Left lung (tissue), 10 donors: Measurements from ENCODE around the gene CABP5. TPM values are rescaled to one million over a fixed set of nuclear protein-coding genes. Genes with fewer than 3 reads are reported as not detected.

Source experiments
- ATAC-seq: fragments of 200-7000 bp; cut with Tn5 transposase; one replicate; pipeline ENCODE4 v1.9.1; 2020; ENCODE audit warnings: moderate library complexity
- DNase-seq, 4 donors: peaks; one replicate each; pipeline ENCODE4 v3.0.0-alpha.2; 2013 to 2020
- H3K27ac ChIP-seq, 2 donors: fragments of 200-600 bp; sonication (generic) in 1 of 2; one replicate each; pipeline versions ENCODE4 v1.5.0 to v1.8.0; 2020 to 2021
- H3K27me3 ChIP-seq, 2 donors: fragments of 200-600 bp; sonication (generic) in 1 of 2; one replicate each; pipeline versions ENCODE4 v1.5.0 to v1.8.0; 2020 to 2021
- H3K36me3 ChIP-seq, 2 donors: fragments of 200-600 bp; sonication (generic) in 1 of 2; one replicate each; pipeline versions ENCODE4 v1.5.0 to v1.8.0; 2020 to 2021
- H3K4me1 ChIP-seq, 2 donors: fragments of 200-600 bp; one replicate each; pipeline ENCODE4 v1.8.0; 2021
- H3K4me3 ChIP-seq, 2 donors: fragments of 200-600 bp; sonication (generic) in 1 of 2; one replicate each; pipeline versions ENCODE4 v1.5.0 to v1.8.0; 2020 to 2021; ENCODE audit warnings: mild to moderate bottlenecking in 1 of 2
- H3K9me3 ChIP-seq, 2 donors: fragments of 200-600 bp; sonication (generic) in 1 of 2; one replicate each; pipeline versions ENCODE4 v1.5.0 to v1.8.0; 2020 to 2021
- intact Hi-C, 2 donors: fragments of 100-400 bp; cut with DNase I; formaldehyde crosslinking; loops; one replicate each; pipeline versions ENCODE4 v1.11.2 to v1.14.2; 2022
- polyA plus RNA-seq, 6 donors: library from polyadenylated mRNA; unstranded; fragments of 120-200 nt; gene quantifications; one replicate each; pipeline ENCODE4 v1.2.1, GENCODE V29; 2013; ENCODE audit not compliant: insufficient read length in 6 of 6
- total RNA-seq, 2 donors: library from RNA; stranded (reverse); fragmentation: NEBNext Ultra II Directional; extraction: Animal tissue kit (Norgen Biotek cat#: 25700); gene quantifications; one replicate each; pipeline ENCODE4 v1.2.1, GENCODE V29; 2021
- TF ChIP-seq, protein P1 (sequence below), 2 donors: fragments of 200-600 bp; sonication (generic) in 1 of 2; IDR thresholded peaks; one replicate each; pipeline versions ENCODE4 v1.5.0 to v1.8.0; 2021; ENCODE audit warnings: antibody characterized with exemption in 2 of 2
- donor health status: DM: no; HTN: yes; CAD: no.
- donor health status: DM: no; HTN: no; CAD: no.

The CABP5 gene
- total and polyA plus RNA-seq, 8 donors = not detected

DNA sequence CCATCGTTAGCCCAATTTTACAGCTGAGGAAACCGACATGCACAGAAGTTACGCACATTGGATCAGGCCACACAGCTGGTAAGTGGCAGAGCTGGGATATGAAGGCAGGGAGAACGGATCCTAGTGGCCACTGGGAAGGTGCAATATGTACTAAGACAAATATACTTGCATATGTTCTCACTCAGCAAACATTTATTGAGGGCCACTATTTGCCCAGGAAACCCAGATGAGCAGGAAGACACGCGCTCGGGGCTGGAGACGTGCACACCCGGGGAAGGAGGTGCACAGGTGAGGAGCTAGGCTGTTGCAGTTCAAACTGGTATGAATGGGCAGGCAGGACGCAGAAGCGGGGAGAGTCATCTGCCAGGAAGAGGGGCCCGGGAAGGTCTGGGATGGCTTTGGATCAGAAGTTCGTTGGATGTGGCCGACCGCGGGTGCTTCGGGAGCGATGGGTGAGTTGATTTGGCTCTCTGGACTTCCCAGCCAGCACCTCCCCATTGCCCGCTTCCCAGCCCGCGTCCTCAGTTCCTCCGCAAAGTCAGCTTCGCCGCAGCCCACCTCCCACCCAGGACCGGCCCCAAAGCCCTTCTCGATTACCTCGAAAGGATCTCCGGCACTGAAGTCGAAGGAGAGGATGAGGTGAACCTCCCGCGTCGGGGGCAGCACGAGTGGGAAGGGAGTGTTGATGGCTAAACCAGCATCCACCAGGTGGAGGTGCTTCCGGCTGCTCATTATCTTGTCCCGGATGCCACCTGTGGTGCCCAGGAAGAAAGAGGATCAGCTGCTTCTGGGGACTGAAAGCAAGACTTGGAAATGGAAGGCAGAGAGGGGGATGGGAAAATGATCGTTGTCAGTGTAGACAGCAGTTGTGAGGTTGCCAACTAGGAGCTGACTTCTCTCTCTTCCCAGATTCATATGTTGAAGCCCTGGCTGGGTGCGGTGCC lies 17.8 kb upstream of the CABP5 start:
- Histone ChIP-seq H3K27me3 (peaks cover 0 to 8% of the 10 kb centered on the region in 2 donors), H3K9me3 (no peaks in the 10 kb centered on the region), H3K4me3 (no peak overlapping the region), H3K27ac (no peak overlapping the region), H3K4me1 (no peaks in the 10 kb centered on the region), H3K36me3 (no peaks in the 10 kb centered on the region)
- no peak for ATAC-seq
- intact Hi-C loops = no loop called here
- DNase-seq = no peak
- TF ChIP-seq, protein P1, sequence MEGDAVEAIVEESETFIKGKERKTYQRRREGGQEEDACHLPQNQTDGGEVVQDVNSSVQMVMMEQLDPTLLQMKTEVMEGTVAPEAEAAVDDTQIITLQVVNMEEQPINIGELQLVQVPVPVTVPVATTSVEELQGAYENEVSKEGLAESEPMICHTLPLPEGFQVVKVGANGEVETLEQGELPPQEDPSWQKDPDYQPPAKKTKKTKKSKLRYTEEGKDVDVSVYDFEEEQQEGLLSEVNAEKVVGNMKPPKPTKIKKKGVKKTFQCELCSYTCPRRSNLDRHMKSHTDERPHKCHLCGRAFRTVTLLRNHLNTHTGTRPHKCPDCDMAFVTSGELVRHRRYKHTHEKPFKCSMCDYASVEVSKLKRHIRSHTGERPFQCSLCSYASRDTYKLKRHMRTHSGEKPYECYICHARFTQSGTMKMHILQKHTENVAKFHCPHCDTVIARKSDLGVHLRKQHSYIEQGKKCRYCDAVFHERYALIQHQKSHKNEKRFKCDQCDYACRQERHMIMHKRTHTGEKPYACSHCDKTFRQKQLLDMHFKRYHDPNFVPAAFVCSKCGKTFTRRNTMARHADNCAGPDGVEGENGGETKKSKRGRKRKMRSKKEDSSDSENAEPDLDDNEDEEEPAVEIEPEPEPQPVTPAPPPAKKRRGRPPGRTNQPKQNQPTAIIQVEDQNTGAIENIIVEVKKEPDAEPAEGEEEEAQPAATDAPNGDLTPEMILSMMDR (IDR thresholded peaks at IDR 0.05) = no peak

DNA sequence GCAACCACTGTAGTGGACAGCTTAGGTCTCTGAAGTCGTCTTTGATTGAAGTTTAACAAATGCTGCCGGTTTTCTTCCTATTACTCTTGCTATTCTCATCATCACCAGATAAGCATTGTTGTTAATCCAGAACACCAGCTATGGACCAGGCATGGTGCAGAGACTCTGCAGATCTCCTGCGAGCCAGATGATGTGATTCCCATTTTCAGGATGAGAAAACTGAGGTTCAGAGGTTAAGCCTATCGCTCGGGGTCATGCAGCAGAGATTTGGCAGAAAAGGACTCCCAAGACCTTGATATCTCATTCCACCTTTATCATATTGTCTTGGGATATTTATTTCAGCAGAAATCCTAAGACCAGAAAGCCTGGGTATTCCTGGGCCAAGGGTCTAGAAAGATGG lies 16.5 kb upstream of the CABP5 start:
- Histone ChIP-seq H3K36me3 (no peaks in the 10 kb centered on the region), H3K4me3 (no peak overlapping the region), H3K27me3 (peaks cover 0 to 8% of the 10 kb centered on the region in 2 donors), H3K27ac (no peak overlapping the region), H3K9me3 (no peaks in the 10 kb centered on the region), H3K4me1 (no peaks in the 10 kb centered on the region)
- no peak for ATAC-seq
- intact Hi-C loops = no loop called here
- DNase-seq = no peak
- TF ChIP-seq, protein P1 (IDR thresholded peaks at IDR 0.05) = no peak

DNA sequence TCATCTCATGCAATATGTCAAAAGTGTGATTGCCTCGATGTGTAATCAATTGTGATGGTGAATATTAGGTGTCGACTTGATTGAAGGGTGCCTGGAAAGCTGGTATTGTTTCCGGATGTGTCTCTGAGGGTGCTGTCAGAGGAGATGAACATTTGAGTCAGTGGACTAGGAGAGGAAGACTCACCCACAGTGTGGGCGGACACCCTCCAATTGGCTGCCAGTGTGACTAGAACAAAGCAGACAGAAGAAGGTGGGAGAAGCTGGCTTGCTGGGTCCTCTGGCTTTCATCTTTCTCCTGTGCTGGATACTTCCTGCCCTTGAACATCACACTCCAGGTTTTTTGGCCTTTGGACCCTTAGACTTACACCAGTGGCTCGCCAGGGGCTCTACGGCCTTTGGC lies 15.5 kb upstream of the CABP5 start:
- no peak for ATAC-seq
- Histone ChIP-seq H3K36me3 (no peaks in the 10 kb centered on the region), H3K27ac (no peak overlapping the region), H3K27me3 (peaks cover 0 to 8% of the 10 kb centered on the region in 2 donors), H3K4me3 (no peak overlapping the region), H3K4me1 (no peaks in the 10 kb centered on the region), H3K9me3 (no peaks in the 10 kb centered on the region)
- DNase-seq = no peak
- TF ChIP-seq, protein P1 (IDR thresholded peaks at IDR 0.05) = no peak
- intact Hi-C loops = no loop called here

DNA sequence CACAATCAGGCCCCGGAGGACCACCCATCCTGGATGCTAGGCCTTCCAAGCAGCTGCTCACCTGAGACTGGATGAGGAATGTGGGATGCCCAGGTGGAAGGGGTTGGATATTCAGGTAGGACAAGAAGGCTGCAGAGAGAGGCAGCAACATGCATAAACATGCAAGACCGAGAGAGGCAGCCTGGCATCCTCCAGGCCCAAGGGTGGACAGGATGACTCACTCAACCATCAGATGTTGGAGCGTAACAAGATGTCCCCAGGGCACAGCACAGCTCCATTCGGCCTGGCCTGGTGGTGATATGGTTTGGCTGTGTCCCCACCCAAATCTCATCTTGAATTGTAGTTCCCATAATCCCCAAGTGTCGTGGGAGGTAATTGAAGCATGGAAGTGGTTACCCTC lies 10.0 kb upstream of the CABP5 start:
- H3K4me3 ChIP-seq = no peak overlapping the region

DNA sequence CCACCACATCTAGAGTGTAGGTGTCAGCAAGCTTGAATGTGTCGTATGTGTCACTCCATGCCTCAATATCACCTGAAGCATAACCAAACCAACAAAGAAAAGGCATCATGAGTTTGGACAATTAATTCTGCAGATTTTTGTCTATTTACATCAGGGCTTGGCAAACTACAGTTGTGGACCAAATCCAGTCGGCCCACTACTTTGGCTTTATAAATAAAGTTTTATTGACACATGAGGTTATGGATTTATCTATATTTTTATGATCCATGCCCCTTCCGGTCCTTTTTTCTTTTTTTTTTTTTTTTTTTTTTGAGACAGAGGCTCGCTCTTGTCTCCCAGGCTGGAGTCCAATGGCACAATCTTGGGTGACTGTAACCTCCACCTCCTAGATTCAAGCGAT lies 9.2 kb upstream of the CABP5 start:
- ATAC-seq (no peak), DNase-seq (no peak)
- Histone ChIP-seq H3K9me3 (peaks cover 0 to 2% of the 10 kb centered on the region in 2 donors), H3K4me1 (no peaks in the 10 kb centered on the region), H3K4me3 (no peak overlapping the region), H3K36me3 (no peaks in the 10 kb centered on the region), H3K27ac (no peak overlapping the region), H3K27me3 (no peaks in the 10 kb centered on the region)
- intact Hi-C loops = no loop called here
- TF ChIP-seq, protein P1 (IDR thresholded peaks at IDR 0.05) = no peak

More for the DNA sequence above, 10.0 kb upstream of the CABP5 start:
- ATAC-seq (no peak), DNase-seq (no peak)
- Histone ChIP-seq H3K27ac (no peak overlapping the region), H3K4me1 (no peaks in the 10 kb centered on the region), H3K36me3 (no peaks in the 10 kb centered on the region), H3K9me3 (peaks cover 0 to 2% of the 10 kb centered on the region in 2 donors), H3K27me3 (no peaks in the 10 kb centered on the region)
- TF ChIP-seq, protein P1 (IDR thresholded peaks at IDR 0.05) = no peak
- intact Hi-C loops = no loop called here
